GM12875 (cell line): Measurements from ENCODE around the gene CCDC197.

Source experiments
- H3K4me3 ChIP-seq: one replicate; pipeline ENCODE4 v1.5.1; 2011; ENCODE audit warnings: low read depth, low read length, control low read depth
- TF ChIP-seq, protein P1 (sequence below): IDR thresholded peaks from 2 replicates; pipeline ENCODE4 v1.5.1; 2011; ENCODE audit warnings: low read depth, mild to moderate bottlenecking, control low read depth, inconsistent platforms, low read length, moderate library complexity, borderline replicate concordance; ENCODE audit not compliant: insufficient read depth

Gene CCDC197

GRCh38 chr14:93997082-93997481 is at the start of gene CCDC197:
Gene CCDC197 (plus strand): TSS chr14:93997301. CDS start chr14:93998132, 831 bp downstream.
- TF ChIP-seq, protein P1, sequence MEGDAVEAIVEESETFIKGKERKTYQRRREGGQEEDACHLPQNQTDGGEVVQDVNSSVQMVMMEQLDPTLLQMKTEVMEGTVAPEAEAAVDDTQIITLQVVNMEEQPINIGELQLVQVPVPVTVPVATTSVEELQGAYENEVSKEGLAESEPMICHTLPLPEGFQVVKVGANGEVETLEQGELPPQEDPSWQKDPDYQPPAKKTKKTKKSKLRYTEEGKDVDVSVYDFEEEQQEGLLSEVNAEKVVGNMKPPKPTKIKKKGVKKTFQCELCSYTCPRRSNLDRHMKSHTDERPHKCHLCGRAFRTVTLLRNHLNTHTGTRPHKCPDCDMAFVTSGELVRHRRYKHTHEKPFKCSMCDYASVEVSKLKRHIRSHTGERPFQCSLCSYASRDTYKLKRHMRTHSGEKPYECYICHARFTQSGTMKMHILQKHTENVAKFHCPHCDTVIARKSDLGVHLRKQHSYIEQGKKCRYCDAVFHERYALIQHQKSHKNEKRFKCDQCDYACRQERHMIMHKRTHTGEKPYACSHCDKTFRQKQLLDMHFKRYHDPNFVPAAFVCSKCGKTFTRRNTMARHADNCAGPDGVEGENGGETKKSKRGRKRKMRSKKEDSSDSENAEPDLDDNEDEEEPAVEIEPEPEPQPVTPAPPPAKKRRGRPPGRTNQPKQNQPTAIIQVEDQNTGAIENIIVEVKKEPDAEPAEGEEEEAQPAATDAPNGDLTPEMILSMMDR = no peak
- no peak within 1 kb of the TSS for H3K4me3 ChIP-seq

- no peak overlapping the region for H3K4me3 ChIP-seq
- TF ChIP-seq, protein P1 = no peak
These were observed 47.5 kb upstream of the CCDC197 start for GRCh38 chr14:93949511-93950075.

GRCh38 chr14:93950948-93951634 is 46.0 kb upstream of the CCDC197 start:
- no peak overlapping the region for H3K4me3 ChIP-seq
- TF ChIP-seq, protein P1 = no peak

DNA sequence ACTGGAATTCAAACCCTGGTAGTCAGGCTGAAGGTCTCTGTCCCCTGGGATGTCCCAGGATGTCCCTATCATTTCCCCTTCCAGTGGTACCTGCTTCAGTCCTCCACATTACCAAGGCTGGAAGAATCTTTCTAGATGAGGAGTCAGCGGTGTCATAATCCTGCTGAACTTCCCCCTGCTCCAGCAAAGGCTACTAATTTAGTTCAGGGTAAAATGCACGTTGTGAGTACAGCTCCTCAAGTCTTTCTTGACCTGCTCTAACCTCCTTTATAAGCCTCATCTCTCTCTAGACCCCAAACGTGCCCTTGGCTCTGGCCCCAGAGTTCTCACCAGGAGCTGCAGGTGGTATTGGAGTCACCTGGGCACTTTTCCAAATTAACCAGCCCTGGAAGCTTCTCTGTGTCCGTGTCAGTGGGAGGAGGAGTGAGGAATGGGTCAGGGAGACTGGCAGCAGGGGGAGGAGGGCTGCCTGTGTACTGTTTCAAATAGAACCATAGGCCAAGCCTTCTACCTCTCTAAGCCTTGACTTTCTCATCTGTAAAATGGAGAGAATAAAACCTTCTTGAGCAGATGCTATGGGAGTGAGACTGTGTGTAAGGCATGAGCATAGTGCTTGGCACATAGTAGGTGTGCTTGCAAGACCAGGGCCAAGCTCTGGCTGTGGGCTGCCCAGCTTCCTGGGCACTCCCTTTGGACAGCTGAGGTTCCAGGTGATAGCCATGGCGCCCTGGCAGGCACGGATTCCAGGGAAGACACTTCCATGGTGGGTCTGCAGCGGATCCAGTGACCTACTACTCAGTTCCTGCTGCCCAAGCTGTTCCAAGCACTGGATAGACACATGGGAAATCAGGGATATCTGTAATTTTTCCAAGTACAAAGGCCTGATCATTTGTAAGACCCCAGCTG is 45.2 kb upstream of the CCDC197 start:
- H3K4me3 ChIP-seq = no peak overlapping the region
- TF ChIP-seq, protein P1 = no peak

DNA sequence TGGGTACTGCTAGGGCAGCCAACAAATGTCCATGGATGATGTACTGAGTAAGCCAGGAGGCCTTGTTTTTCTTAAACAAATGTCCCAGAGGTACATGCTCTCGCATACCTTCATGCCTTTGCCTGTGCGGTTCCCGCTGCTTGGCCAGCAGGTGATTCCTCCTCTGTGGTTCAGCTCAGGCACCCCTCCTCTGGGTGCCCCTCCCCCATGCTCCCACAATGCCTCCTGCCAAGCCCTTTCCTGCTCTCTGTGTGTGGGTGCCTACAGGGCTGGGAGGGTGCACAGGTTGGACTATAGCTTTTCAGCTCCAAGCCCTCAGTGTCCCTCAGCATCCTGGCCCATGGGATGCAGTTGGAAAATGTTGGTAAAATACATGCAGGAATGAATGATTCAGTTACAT is 44.3 kb upstream of the CCDC197 start:
- TF ChIP-seq, protein P1 = no peak

GRCh38 chr14:93953263-93953662 is 43.8 kb upstream of the CCDC197 start:
- peak overlapping the region; percentile 60 for H3K4me3 ChIP-seq
- TF ChIP-seq, protein P1 = peak; percentile 34; the same call in 1 of the 2 replicates

More for the DNA sequence above, 44.3 kb upstream of the CCDC197 start:
- peak overlapping the region; percentile 5 for H3K4me3 ChIP-seq
